ENCODE data around the gene SIRT7. TPM values are rescaled to one million over a fixed set of nuclear protein-coding genes. Genes with fewer than 3 reads are reported as not detected.

The SIRT7 gene
- total RNA-seq, 4 donors from 2014 or later, result 32.0 to 44.6 (median 38.0) TPM

GRCh38 chr17:81905993-81906392, 12.0 kb downstream of the SIRT7 start:
- DNase-seq (ENCODE audit: low spot score in 2 of 2), result no peak
- intact Hi-C loops (cut with DNase I; ENCODE audit: low total_unique reads), result no loop called here
- no peak overlapping the region for H3K4me3 ChIP-seq (ENCODE audit: low read depth, poor library complexity, severe bottlenecking)
- TF ChIP-seq POLR2A (IDR thresholded peaks at IDR 0.05), result no peak
- TF ChIP-seq, protein P1, sequence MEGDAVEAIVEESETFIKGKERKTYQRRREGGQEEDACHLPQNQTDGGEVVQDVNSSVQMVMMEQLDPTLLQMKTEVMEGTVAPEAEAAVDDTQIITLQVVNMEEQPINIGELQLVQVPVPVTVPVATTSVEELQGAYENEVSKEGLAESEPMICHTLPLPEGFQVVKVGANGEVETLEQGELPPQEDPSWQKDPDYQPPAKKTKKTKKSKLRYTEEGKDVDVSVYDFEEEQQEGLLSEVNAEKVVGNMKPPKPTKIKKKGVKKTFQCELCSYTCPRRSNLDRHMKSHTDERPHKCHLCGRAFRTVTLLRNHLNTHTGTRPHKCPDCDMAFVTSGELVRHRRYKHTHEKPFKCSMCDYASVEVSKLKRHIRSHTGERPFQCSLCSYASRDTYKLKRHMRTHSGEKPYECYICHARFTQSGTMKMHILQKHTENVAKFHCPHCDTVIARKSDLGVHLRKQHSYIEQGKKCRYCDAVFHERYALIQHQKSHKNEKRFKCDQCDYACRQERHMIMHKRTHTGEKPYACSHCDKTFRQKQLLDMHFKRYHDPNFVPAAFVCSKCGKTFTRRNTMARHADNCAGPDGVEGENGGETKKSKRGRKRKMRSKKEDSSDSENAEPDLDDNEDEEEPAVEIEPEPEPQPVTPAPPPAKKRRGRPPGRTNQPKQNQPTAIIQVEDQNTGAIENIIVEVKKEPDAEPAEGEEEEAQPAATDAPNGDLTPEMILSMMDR (IDR thresholded peaks at IDR 0.05), result no peak
- 90 to 96% methylated on average over 6 to 10 of the region's 10 CpGs for WGBS, 2 donors

GRCh38 chr17:81905424-81905875, 12.5 kb downstream of the SIRT7 start:
- no peak overlapping the region for H3K4me3 ChIP-seq (ENCODE audit: low read depth, poor library complexity, severe bottlenecking)
- intact Hi-C loops (cut with DNase I; ENCODE audit: low total_unique reads), result no loop called here
- TF ChIP-seq, protein P1 (IDR thresholded peaks at IDR 0.05), result no peak
- no peak for TF ChIP-seq POLR2A (IDR thresholded peaks at IDR 0.05)
- DNase-seq (ENCODE audit: low spot score in 2 of 2), result no peak
- 88 to 91% methylated on average over 13 to 16 of the region's 16 CpGs for WGBS, 2 donors

DNA sequence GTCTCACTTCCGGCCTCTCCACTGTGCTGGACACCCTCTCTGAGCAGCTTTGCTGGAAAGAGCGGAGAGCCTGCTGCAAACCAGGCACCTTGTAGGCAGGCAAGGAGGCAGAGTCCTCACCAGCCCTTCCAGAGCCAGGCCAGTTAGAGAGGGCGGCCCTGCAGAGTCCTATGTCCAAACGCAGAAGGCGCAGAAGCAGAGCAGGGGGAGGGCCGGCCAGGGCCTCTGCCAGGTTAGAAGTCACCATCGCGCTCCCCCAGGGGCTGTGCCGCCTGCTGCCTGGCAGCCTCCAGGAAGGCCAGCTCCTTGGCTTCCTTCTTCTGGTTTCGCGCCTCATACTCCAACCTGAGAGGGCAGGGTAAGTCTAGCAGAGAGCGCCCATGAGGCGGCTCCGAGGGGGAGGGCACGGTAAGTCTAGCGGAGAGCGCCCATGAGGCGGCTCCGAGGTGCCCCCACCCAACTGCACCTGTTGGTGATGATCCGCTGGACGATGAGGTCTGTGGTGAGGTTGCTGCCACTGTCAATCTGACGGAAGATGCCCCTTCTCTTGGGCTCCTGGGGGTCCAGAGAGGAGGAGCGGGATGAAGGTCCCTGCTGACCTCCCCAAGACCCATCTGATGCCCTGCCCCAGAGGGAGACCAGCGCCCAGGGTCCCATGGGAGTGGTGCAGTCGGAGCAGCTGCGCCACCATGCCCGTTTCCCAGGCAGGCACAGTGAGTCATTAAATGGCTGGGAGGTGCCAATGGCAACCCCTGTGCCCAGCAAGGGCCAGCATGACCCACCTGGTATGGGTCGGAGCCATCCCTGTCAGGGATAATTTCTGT, 13.2 kb downstream of the SIRT7 start:
- no peak overlapping the region for H3K4me3 ChIP-seq (ENCODE audit: low read depth, poor library complexity, severe bottlenecking)
- intact Hi-C loops (cut with DNase I; ENCODE audit: low total_unique reads), result no loop called here
- no peak for DNase-seq (ENCODE audit: low spot score in 2 of 2)
- no peak for TF ChIP-seq POLR2A (IDR thresholded peaks at IDR 0.05)
- TF ChIP-seq, protein P1 (IDR thresholded peaks at IDR 0.05), result no peak
- 89 to 95% methylated on average over 18 to 28 of the region's 28 CpGs for WGBS, 2 donors

- WGBS, 2 donors, result 96% methylated on average over 24 of the region's 24 CpGs
- no peak overlapping the region for H3K4me3 ChIP-seq (ENCODE audit: low read depth, poor library complexity, severe bottlenecking)
- TF ChIP-seq, protein P1 (IDR thresholded peaks at IDR 0.05), result no peak
- no peak for TF ChIP-seq POLR2A (IDR thresholded peaks at IDR 0.05)
- intact Hi-C loops (cut with DNase I; ENCODE audit: low total_unique reads), result no loop called here
- no peak for DNase-seq (ENCODE audit: low spot score in 2 of 2)
These were observed 13.9 kb downstream of the SIRT7 start for GRCh38 chr17:81903896-81904599.

DNA sequence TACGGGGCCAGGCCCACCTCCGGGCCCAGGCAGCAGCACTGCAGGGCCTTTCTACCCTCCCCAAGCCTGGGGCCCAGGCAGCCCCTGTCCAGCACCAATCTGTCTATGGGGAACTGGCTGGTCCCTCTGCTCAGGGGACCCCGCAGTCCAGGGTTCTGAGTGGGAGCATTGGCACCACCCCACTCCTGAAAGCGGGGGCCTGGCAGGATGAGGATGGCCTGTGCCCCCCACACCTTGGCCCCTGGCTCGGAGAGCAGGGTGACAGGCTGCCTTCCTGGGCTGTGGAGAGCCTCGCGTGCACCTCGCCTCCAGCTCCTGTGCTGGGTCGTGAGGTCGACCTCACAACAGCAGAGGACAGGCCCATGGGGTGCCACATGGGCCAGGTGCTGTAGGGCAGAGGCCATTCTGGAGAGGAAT, 14.6 kb downstream of the SIRT7 start:
- no peak overlapping the region for H3K4me3 ChIP-seq (ENCODE audit: low read depth, poor library complexity, severe bottlenecking)
- no peak for DNase-seq (ENCODE audit: low spot score in 2 of 2)
- intact Hi-C loops (cut with DNase I; ENCODE audit: low total_unique reads), result no loop called here
- WGBS, 2 donors, result 88 to 100% methylated on average over 6 to 7 of the region's 10 CpGs
- no peak for TF ChIP-seq POLR2A (IDR thresholded peaks at IDR 0.05)
- TF ChIP-seq, protein P1 (IDR thresholded peaks at IDR 0.05), result no peak

All from lower leg skin (tissue), 4 donors.